ENCODE data around the gene PCARE. TPM values are rescaled to one million over a fixed set of nuclear protein-coding genes. Genes with fewer than 3 reads are reported as not detected.

Gene PCARE
- total and polyA plus RNA-seq, 2 of the 8 experiments (the other 6 are each of a cell fraction or from before 2014, with no cell fraction given): not detected

DNA sequence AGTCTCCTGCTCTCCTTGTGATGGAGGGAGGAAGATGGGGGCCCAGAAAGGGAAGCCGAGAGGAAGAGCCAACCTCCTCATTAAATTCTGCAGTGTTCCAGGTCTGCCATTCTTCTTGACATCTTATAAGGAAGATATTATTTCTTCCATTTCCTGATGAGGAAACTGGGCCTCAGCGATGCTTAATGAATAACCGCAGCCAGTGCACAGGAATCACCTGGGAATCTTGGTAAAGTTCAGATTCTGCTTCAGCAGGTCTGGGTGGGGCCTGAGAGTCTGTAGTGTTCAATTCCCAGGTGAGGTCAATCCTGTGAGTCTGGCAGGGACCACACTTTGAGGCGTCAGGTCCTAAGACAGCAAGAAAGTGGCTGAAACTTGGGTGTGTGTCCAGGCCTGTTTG, 17.3 kb downstream of the PCARE start:
- Histone ChIP-seq H3K4me3 (ENCODE audit: extremely low read depth in 1 of 4, insufficient read depth in 2 of 4, low read depth in 3 of 4, low read length in 4 of 4) (no peak overlapping the region), H3K27ac (ENCODE audit: low read depth, low read length) (no peak overlapping the region), H3K23me2 (ENCODE audit: low read depth, low read length) (no peaks in the 10 kb centered on the region), H4K8ac (ENCODE audit: extremely low read depth, insufficient read depth, low read length) (no peak overlapping the region), H3K36me3 (ENCODE audit: control insufficient read depth in 2 of 4, insufficient read depth in 4 of 4, low read length in 3 of 4) (no peaks in the 10 kb centered on the region), H3K4me1 (replicated peaks in 1 of 4; ENCODE audit: control insufficient read depth in 3 of 4, insufficient read depth in 4 of 4, low read length in 3 of 4) (peaks cover 0 to 5% (median 2%) of the 10 kb centered on the region in 4 experiments; a peak in 4 of 7 replicates), H2BK15ac (ENCODE audit: low read length) (no peak overlapping the region), H3K23ac (ENCODE audit: insufficient read length) (no peak overlapping the region), H3K9ac (replicated peaks in 1 of 4; ENCODE audit: extremely low read depth in 1 of 4, low read depth in 3 of 4, low read length in 3 of 4) (no peak overlapping the region), H3K79me2 (ENCODE audit: control insufficient read depth in 1 of 2, insufficient read depth in 2 of 2, low read length in 2 of 2) (no peaks in the 10 kb centered on the region), H2BK5ac (ENCODE audit: low read depth, low read length) (no peak overlapping the region), H4K5ac (ENCODE audit: insufficient read length, low read depth, low read length) (no peak overlapping the region), H3K27me3 (replicated peaks in 1 of 4; ENCODE audit: control insufficient read depth in 3 of 4, extremely low read depth in 1 of 4, insufficient read depth in 3 of 4, low read length in 3 of 4) (no peaks in the 10 kb centered on the region), H4K91ac (replicated peaks; ENCODE audit: insufficient read length, low read length) (no peak overlapping the region), H3K4me2 (ENCODE audit: insufficient read depth in 1 of 2, low read depth in 2 of 2, low read length in 2 of 2) (no peak overlapping the region), H2BK120ac (replicated peaks; ENCODE audit: low read depth, low read length) (no peak overlapping the region), H3K18ac (ENCODE audit: extremely low read depth, low read length) (no peak overlapping the region), H2BK20ac (ENCODE audit: low read length) (no peak overlapping the region), H3K4ac (replicated peaks; ENCODE audit: insufficient read length, low read depth, low read length) (no peak overlapping the region), H2BK12ac (ENCODE audit: low read depth, low read length) (no peak overlapping the region), H4K20me1 (replicated peaks in 1 of 2; ENCODE audit: control insufficient read depth in 1 of 2, insufficient read depth in 2 of 2, low read length in 2 of 2) (no peaks in the 10 kb centered on the region), H3K56ac (replicated peaks; ENCODE audit: insufficient read length, low read depth, low read length) (no peak overlapping the region), H3K9me3 (ENCODE audit: insufficient read depth in 2 of 2, low read depth in 1 of 2, low read length in 1 of 2) (no peaks in the 10 kb centered on the region), H2AK5ac (ENCODE audit: low read depth, low read length) (no peak overlapping the region), H2AFZ (ENCODE audit: low read length) (no peak overlapping the region), H3K14ac (ENCODE audit: insufficient read length) (no peak overlapping the region), H3K79me1 (ENCODE audit: low read depth, low read length) (no peaks in the 10 kb centered on the region)
- WGBS, 2 experiments (ENCODE audit: extremely low coverage in 1 of 2, insufficient coverage in 1 of 2, insufficient read length in 1 of 2, insufficient replicate concordance in 2 of 2, low coverage in 1 of 2, low lambda C conversion rate in 2 of 2, missing lambda C conversion rate in 1 of 2): 92% methylated on average over 4 of the region's 4 CpGs; no CpG with 5 or more reads in 1 of the 2 experiments
- POLR2A ChIA-PET (ENCODE audit: partially characterized antibody): no interaction called here
- FAIRE-seq (no peak), DNase-seq (ENCODE audit: low read depth in 1 of 2, low spot score in 2 of 2) (no peak)
- CTCF ChIA-PET (ENCODE audit: partially characterized antibody): no interaction called here
- no peak for TF ChIP-seq FOSL1 (IDR thresholded peaks at IDR 0.05; ENCODE audit: insufficient read depth, low read depth, low read length)
- TF ChIP-seq, protein P1, sequence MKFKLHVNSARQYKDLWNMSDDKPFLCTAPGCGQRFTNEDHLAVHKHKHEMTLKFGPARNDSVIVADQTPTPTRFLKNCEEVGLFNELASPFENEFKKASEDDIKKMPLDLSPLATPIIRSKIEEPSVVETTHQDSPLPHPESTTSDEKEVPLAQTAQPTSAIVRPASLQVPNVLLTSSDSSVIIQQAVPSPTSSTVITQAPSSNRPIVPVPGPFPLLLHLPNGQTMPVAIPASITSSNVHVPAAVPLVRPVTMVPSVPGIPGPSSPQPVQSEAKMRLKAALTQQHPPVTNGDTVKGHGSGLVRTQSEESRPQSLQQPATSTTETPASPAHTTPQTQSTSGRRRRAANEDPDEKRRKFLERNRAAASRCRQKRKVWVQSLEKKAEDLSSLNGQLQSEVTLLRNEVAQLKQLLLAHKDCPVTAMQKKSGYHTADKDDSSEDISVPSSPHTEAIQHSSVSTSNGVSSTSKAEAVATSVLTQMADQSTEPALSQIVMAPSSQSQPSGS (IDR thresholded peaks at IDR 0.05; ENCODE audit: low read length): no peak
- TF ChIP-seq KDM4A (IDR thresholded peaks at IDR 0.05; ENCODE audit: low read depth, low read length, severe bottlenecking): no peak
- no peak for TF ChIP-seq POLR2A (IDR thresholded peaks at IDR 0.05; ENCODE audit: control extremely low read depth in 1 of 2, low read depth in 2 of 2, low read length in 2 of 2)
- no peak for TF ChIP-seq MAFK (IDR thresholded peaks at IDR 0.05; ENCODE audit: low read depth, low read length)
- TF ChIP-seq, protein P2, sequence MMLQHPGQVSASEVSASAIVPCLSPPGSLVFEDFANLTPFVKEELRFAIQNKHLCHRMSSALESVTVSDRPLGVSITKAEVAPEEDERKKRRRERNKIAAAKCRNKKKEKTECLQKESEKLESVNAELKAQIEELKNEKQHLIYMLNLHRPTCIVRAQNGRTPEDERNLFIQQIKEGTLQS (IDR thresholded peaks at IDR 0.05; ENCODE audit: insufficient read depth, low read depth, low read length): no peak
- no peak for TF ChIP-seq SP4 (IDR thresholded peaks at IDR 0.05; ENCODE audit: low read length)
- TF ChIP-seq, protein P3, sequence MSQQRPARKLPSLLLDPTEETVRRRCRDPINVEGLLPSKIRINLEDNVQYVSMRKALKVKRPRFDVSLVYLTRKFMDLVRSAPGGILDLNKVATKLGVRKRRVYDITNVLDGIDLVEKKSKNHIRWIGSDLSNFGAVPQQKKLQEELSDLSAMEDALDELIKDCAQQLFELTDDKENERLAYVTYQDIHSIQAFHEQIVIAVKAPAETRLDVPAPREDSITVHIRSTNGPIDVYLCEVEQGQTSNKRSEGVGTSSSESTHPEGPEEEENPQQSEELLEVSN (IDR thresholded peaks at IDR 0.05): no peak
- TF ChIP-seq TBP (IDR thresholded peaks at IDR 0.05; ENCODE audit: low read depth, low read length): no peak
- TF ChIP-seq CREB1 (IDR thresholded peaks at IDR 0.05): no peak
- no peak for TF ChIP-seq EZH2 (IDR thresholded peaks at IDR 0.05; ENCODE audit: low read depth, low read length, severe bottlenecking)
- TF ChIP-seq RFX5 (IDR thresholded peaks at IDR 0.05; ENCODE audit: borderline replicate concordance, low read depth, low read length): no peak

Measured in H1 (cell line).